HepG2 (cell line): ENCODE data around the gene TLR9. TPM values are rescaled to one million over a fixed set of nuclear protein-coding genes. Genes with fewer than 3 reads are reported as not detected.
A peak's percentile ranks its signal among the peaks of the same experiment; 100 is the strongest.

Source experiments
- ATAC-seq: fragments of 200-7000 bp; cut with Tn5 transposase; 3 replicates; pipeline ENCODE4 v1.9.1; 2020; ENCODE audit warnings: mild to moderate bottlenecking, moderate library complexity
- BruUV-seq: library from RNA; stranded (reverse); fragments of 400-500 nt; replicated peaks from 2 replicates; lab custom pipeline; 2021; lab: Mats Ljungman, UMichigan
- CTCF ChIA-PET: fragments of 300-600 bp; formaldehyde crosslinking; extraction: SDS; loops from one replicate; lab custom pipeline; 2021; ENCODE audit warnings: low total read pairs, inconsistent platforms, low intra/inter-chr PET ratio; lab: Yijun Ruan, JAX
- POLR2A ChIA-PET: fragments of 350-600 bp; sonication (Branson Sonifier 250); formaldehyde crosslinking; loops from one replicate; lab custom pipeline; 2020; ENCODE audit warnings: antibody characterized with exemption, inconsistent platforms; lab: Yijun Ruan, JAX
- DNase-seq: peaks from one replicate; pipeline ENCODE4 v3.0.0-alpha.2; 2015; ENCODE audit warnings: low spot score
- FAIRE-seq: peaks from 3 replicates; lab custom pipeline; 2011; peaks lifted over from hg19 to GRCh38; lab: Jason Lieb, UNC
- H2AFZ ChIP-seq: one replicate; pipeline ENCODE4 v1.6.1; 2011; ENCODE audit warnings: low read length, inconsistent platforms
- H3K27ac ChIP-seq: fragments of 300-600 bp; 3 replicates; pipeline ENCODE4 v1.8.0; 2011; ENCODE audit warnings: mixed run types, mild to moderate bottlenecking, mixed read lengths, low read length, inconsistent platforms; ENCODE audit not compliant: insufficient read depth; ENCODE audit errors: extremely low read length
- H3K27me3 ChIP-seq, 2 experiments: fragments of 200-600 bp in 1 of 2; 2 replicates in 1 of 2; 3 replicates in 1 of 2; pipeline versions ENCODE4 v1.6.0 to v1.8.0; 2011; ENCODE audit warnings: low read length in 2 of 2, mild to moderate bottlenecking in 2 of 2, moderate library complexity in 2 of 2, inconsistent platforms in 1 of 2; ENCODE audit not compliant: insufficient read depth in 2 of 2, control insufficient read depth in 1 of 2
- H3K36me3 ChIP-seq, 2 experiments: fragments of 200-600 bp in 1 of 2; replicated peaks in 1 of 2; 2 replicates in 1 of 2; 3 replicates in 1 of 2; pipeline versions ENCODE4 v1.5.1 to v1.8.0; 2011; ENCODE audit warnings: low read length in 2 of 2, inconsistent platforms in 1 of 2; ENCODE audit not compliant: insufficient read depth in 2 of 2, control insufficient read depth in 1 of 2
- H3K4me1 ChIP-seq: 2 replicates; pipeline ENCODE4 v1.5.1; 2012; ENCODE audit warnings: low read length, inconsistent platforms; ENCODE audit not compliant: insufficient read depth
- H3K4me2 ChIP-seq: 2 replicates; pipeline ENCODE4 v1.6.0; 2011; ENCODE audit warnings: low read depth, low read length, inconsistent platforms
- H3K4me3 ChIP-seq, 3 experiments: fragments of 200-600 bp in 1 of 3; sonication (generic), shearing (Covaris generic) in 1 of 3; replicated peaks in 1 of 3; 2 replicates each; pipeline ENCODE4 v1.5.1; 2011 to 2016; ENCODE audit warnings: low read length in 3 of 3, inconsistent platforms in 2 of 3, low read depth in 2 of 3, mild to moderate bottlenecking in 2 of 3, control low read depth in 1 of 3, mixed read lengths in 1 of 3; ENCODE audit not compliant: insufficient read depth in 1 of 3
- H3K79me2 ChIP-seq: one replicate; pipeline ENCODE4 v1.6.1; 2011; ENCODE audit warnings: low read length, inconsistent platforms; ENCODE audit not compliant: insufficient read depth
- H3K9ac ChIP-seq: 2 replicates; pipeline ENCODE4 v1.6.0; 2011; ENCODE audit warnings: mild to moderate bottlenecking, low read depth, low read length, inconsistent platforms; ENCODE audit not compliant: insufficient read depth
- H3K9me3 ChIP-seq: 2 replicates; pipeline ENCODE4 v1.5.1; 2012; ENCODE audit warnings: mild to moderate bottlenecking, low read length
- H4K20me1 ChIP-seq: 2 replicates; pipeline ENCODE4 v1.6.0; 2011; ENCODE audit warnings: inconsistent platforms, mild to moderate bottlenecking, low read length, moderate library complexity; ENCODE audit not compliant: insufficient read depth
- AGO2 ChIP-seq: fragments of 200-400 bp; formaldehyde crosslinking; optimal IDR thresholded peaks from 2 replicates; pipeline ENCODE3; 2017; ENCODE audit warnings: mild to moderate bottlenecking, low read depth, low read length, moderate library complexity
- BRCA1 ChIP-seq: sonication (generic); formaldehyde crosslinking; IDR thresholded peaks from 2 replicates; pipeline ENCODE4 v1.4.0; 2020; ENCODE audit warnings: missing genetic modification reagents
- GATAD2A ChIP-seq: IDR thresholded peaks from 2 replicates; pipeline ENCODE4 v1.6.1; 2016
- MAFK ChIP-seq, 2 experiments: IDR thresholded peaks in 1 of 2; conservative IDR thresholded peaks in 1 of 2; 2 replicates each; pipeline ENCODE4 v1.6.1; 2011; ENCODE audit warnings: improper control_type of control experiment in 2 of 2, low read length in 2 of 2
- TBP ChIP-seq: sonication (generic); formaldehyde crosslinking; IDR thresholded peaks from 2 replicates; pipeline ENCODE4 v1.5.0; 2020; ENCODE audit warnings: missing genetic modification reagents
- TCF7 ChIP-seq: sonication (generic); IDR thresholded peaks from 2 replicates; pipeline ENCODE4 v1.6.1; 2016; ENCODE audit warnings: antibody characterized with exemption, low read depth
- ZNF570 ChIP-seq: sonication (generic); formaldehyde crosslinking; IDR thresholded peaks from 2 replicates; pipeline ENCODE4 v1.4.0; 2020; ENCODE audit warnings: mild to moderate bottlenecking, missing genetic modification reagents, borderline replicate concordance
- ZNF674 ChIP-seq: sonication (generic); formaldehyde crosslinking; IDR thresholded peaks from 2 replicates; pipeline ENCODE4 v1.5.0; 2020; ENCODE audit warnings: low read depth, mild to moderate bottlenecking, missing genetic modification reagents
- ZNF678 ChIP-seq: sonication (generic); formaldehyde crosslinking; IDR thresholded peaks from 2 replicates; pipeline ENCODE4 v1.4.0; 2020; ENCODE audit warnings: mild to moderate bottlenecking, missing genetic modification reagents
- ZNF7 ChIP-seq: IDR thresholded peaks from 2 replicates; pipeline ENCODE4 v1.6.1; 2016; ENCODE audit warnings: missing biosample characterization, missing genetic modification reagents
- ZNF850 ChIP-seq: sonication (generic); formaldehyde crosslinking; conservative IDR thresholded peaks from 2 replicates; pipeline ENCODE4 v1.9.0; 2021; ENCODE audit warnings: mild to moderate bottlenecking, missing genetic modification reagents
- WGBS: methylation state at CpG from one replicate; pipeline ENCODE4 v1.1.6; 2017; ENCODE audit warnings: low lambda C conversion rate; 5-methylcytosine and 5-hydroxymethylcytosine counted together
- in situ Hi-C: cut with HindIII; loops from 2 replicates; pipeline ENCODE4 v1.10.0; 2017; ENCODE audit warnings: low pct_unique_long_range_greater_than_20kb; ENCODE audit not compliant: extremely low pct_ligation_motif_present
- intact Hi-C: fragments of 100-400 bp; cut with micrococcal nuclease; formaldehyde crosslinking; loops from one replicate; pipeline ENCODE4 v1.10.0; 2022; ENCODE audit not compliant: unreplicated experiment
- polyA plus RNA-seq, 8 experiments: library from polyadenylated mRNA; depleted of rRNA in 3 of 8; stranded (reverse) in 7 of 8; unstranded in 1 of 8; fragments of >200 nt; fragmentation: Illumina TruSeq in 4 of 8; extraction: Trizol in 4 of 8; gene quantifications; 2 replicates each; pipeline versions ENCODE4 v1.2.1 to v1.2.3, GENCODE V29; 2011 to 2016; ENCODE audit warnings: low read depth in 4 of 8, missing spikeins in 1 of 8, mixed read lengths in 1 of 8; ENCODE audit not compliant: insufficient read depth in 1 of 8
- total RNA-seq, 5 experiments: library from RNA; depleted of rRNA; stranded (reverse); fragments of >200 nt; fragmentation: Illumina TruSeq; extraction: Trizol; gene quantifications; 2 replicates each; pipeline ENCODE4 v1.2.3, GENCODE V29; 2016; ENCODE audit warnings: low read depth in 1 of 5
- TF ChIP-seq, protein P1 (sequence below): sonication (generic); formaldehyde crosslinking; IDR thresholded peaks from 2 replicates; pipeline ENCODE4 v1.4.0; 2020; ENCODE audit warnings: missing genetic modification reagents
- TF ChIP-seq, protein P2 (sequence below): IDR thresholded peaks from 2 replicates; pipeline ENCODE4 v1.6.1; 2016
- TF ChIP-seq, protein P3 (sequence below): sonication (generic); formaldehyde crosslinking; conservative IDR thresholded peaks from 2 replicates; pipeline ENCODE4 v1.8.0; 2022; ENCODE audit warnings: mild to moderate bottlenecking, moderate library complexity, missing genetic modification reagents
- TF ChIP-seq, protein P4 (sequence below), 2 experiments: sonication (generic) in 1 of 2; formaldehyde crosslinking in 1 of 2; IDR thresholded peaks; 2 replicates each; pipeline versions ENCODE4 v1.5.1 to v1.6.1; 2011 to 2020; ENCODE audit warnings: borderline replicate concordance in 1 of 2, low read depth in 1 of 2, low read length in 1 of 2, mild to moderate bottlenecking in 1 of 2, missing genetic modification reagents in 1 of 2, moderate library complexity in 1 of 2
- TF ChIP-seq, protein P5 (sequence below): IDR thresholded peaks from 2 replicates; pipeline ENCODE4 v1.6.1; 2012; ENCODE audit warnings: inconsistent platforms

Gene TLR9
- total and polyA plus RNA-seq, 2 of the 13 experiments (the other 11 are each of a cell fraction or from before 2014, with no cell fraction given) = not detected

DNA sequence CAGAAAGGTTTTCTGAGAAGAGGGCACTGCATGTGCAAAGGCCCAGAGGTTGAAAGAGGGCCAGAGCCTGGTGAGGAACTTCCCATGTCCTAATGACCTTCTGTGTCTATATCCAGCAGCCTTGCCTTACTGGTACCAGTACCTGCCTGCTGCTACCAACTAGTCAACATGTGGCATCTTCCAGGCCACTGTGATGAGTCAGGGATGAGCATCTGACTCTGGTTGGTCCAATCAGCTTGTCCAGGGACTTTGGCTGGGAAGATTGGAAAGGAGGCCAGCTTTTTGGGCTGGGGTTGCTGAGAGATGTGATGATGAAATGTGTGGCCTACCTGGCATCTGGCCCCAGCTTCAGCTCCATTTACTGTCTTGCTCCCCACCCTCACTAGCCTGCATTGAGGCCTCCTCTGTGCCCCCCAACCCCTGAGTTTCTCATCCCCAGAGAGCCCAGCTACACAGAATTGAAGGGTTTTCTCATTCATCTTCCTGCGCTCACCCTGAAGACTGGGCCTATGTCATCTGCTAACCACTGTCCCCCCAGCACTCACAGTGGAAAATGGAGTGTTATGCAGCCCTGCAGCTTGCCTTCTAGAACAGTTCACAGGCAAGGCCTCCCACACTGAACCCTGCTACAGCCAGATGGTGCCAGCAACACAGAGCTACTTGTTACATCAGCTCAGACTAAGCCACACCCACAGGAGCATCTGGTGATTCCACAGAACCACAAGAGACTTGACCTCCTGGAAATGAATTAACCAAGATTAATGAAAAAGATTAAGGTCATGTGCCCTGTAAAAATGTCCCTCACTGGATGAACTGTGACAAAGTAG is 14.8 kb upstream of the TLR9 start:
- Histone ChIP-seq H4K20me1 (peaks cover 13% of the 10 kb centered on the region; the same call in 1 of the 2 replicates), H3K79me2 (peaks cover 29% of the 10 kb centered on the region), H3K27me3 (no peaks in the 10 kb centered on the region; a peak in 1 of 5 replicates), H3K4me1 (peaks cover 65% of the 10 kb centered on the region), H2AFZ (no peak overlapping the region), H3K36me3 (no peaks in the 10 kb centered on the region), H3K27ac (no peak overlapping the region), H3K4me2 (peak overlapping the region; percentile 71), H3K4me3 (peak overlapping the region; percentile 79 to 100 (median 98); a peak in 5 of 6 replicates), H3K9me3 (no peaks in the 10 kb centered on the region), H3K9ac (peak overlapping the region; percentile 89; the same call in 1 of the 2 replicates)
- in situ Hi-C loops (no loop called here), intact Hi-C loops (no loop called here)
- FAIRE-seq (no peak), DNase-seq (peak; percentile 59), ATAC-seq (no peak)
- 100% methylated on average over 1 of the region's 1 CpG for WGBS
- POLR2A ChIA-PET = interaction anchor here (0.6 to 1.7 kb wide), 11 partner anchors 9 to 244 kb away, joined by 3 to 15 read pairs (median 4); partner anchors contain the start of genes GLYCTK, RPL29, TLR9 and WDR82
- BruUV-seq = no TSS peak
- CTCF ChIA-PET = no interaction called here
- TF ChIP-seq BRCA1 = no peak
- TF ChIP-seq, protein P1, sequence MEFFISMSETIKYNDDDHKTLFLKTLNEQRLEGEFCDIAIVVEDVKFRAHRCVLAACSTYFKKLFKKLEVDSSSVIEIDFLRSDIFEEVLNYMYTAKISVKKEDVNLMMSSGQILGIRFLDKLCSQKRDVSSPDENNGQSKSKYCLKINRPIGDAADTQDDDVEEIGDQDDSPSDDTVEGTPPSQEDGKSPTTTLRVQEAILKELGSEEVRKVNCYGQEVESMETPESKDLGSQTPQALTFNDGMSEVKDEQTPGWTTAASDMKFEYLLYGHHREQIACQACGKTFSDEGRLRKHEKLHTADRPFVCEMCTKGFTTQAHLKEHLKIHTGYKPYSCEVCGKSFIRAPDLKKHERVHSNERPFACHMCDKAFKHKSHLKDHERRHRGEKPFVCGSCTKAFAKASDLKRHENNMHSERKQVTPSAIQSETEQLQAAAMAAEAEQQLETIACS (CRISPR knock-in tag) = no peak
- no peak for TF ChIP-seq ZNF570 (CRISPR knock-in tag)
- no peak for TF ChIP-seq ZNF678
- TF ChIP-seq MAFK (conservative IDR thresholded peaks at IDR 0.05 in 1 of 2, IDR thresholded peaks at IDR 0.05 in 1 of 2; ENCODE audit: low read length in 2 of 2) = no peak
- TF ChIP-seq ZNF7 (CRISPR knock-in tag) = no peak
- TF ChIP-seq, protein P2, sequence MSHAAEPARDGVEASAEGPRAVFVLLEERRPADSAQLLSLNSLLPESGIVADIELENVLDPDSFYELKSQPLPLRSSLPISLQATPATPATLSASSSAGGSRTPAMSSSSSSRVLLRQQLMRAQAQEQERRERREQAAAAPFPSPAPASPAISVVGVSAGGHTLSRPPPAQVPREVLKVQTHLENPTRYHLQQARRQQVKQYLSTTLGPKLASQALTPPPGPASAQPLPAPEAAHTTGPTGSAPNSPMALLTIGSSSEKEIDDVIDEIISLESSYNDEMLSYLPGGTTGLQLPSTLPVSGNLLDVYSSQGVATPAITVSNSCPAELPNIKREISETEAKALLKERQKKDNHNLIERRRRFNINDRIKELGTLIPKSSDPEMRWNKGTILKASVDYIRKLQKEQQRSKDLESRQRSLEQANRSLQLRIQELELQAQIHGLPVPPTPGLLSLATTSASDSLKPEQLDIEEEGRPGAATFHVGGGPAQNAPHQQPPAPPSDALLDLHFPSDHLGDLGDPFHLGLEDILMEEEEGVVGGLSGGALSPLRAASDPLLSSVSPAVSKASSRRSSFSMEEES (CRISPR knock-in tag) = no peak
- no peak for TF ChIP-seq TCF7
- TF ChIP-seq GATAD2A = 0 out of 2 replicates have a peak, but pooled peaks have one; percentile 16
- TF ChIP-seq AGO2 = no peak
- TF ChIP-seq, protein P3, sequence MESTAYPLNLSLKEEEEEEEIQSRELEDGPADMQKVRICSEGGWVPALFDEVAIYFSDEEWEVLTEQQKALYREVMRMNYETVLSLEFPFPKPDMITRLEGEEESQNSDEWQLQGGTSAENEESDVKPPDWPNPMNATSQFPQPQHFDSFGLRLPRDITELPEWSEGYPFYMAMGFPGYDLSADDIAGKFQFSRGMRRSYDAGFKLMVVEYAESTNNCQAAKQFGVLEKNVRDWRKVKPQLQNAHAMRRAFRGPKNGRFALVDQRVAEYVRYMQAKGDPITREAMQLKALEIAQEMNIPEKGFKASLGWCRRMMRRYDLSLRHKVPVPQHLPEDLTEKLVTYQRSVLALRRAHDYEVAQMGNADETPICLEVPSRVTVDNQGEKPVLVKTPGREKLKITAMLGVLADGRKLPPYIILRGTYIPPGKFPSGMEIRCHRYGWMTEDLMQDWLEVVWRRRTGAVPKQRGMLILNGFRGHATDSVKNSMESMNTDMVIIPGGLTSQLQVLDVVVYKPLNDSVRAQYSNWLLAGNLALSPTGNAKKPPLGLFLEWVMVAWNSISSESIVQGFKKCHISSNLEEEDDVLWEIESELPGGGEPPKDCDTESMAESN (CRISPR knock-in tag) = peak; percentile 50; the same call in 1 of the 2 replicates
- no peak for TF ChIP-seq ZNF674
- TF ChIP-seq ZNF850 (CRISPR knock-in tag) = no peak
- TF ChIP-seq, protein P4, sequence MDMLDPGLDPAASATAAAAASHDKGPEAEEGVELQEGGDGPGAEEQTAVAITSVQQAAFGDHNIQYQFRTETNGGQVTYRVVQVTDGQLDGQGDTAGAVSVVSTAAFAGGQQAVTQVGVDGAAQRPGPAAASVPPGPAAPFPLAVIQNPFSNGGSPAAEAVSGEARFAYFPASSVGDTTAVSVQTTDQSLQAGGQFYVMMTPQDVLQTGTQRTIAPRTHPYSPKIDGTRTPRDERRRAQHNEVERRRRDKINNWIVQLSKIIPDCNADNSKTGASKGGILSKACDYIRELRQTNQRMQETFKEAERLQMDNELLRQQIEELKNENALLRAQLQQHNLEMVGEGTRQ (IDR thresholded peaks at IDR 0.05; ENCODE audit: low read depth, low read length) = no peak
- TF ChIP-seq, protein P4 (CRISPR knock-in tag; IDR thresholded peaks at IDR 0.05; ENCODE audit: borderline replicate concordance) = peak; percentile 28; the same call in 1 of the 2 replicates
- TF ChIP-seq, protein P5, sequence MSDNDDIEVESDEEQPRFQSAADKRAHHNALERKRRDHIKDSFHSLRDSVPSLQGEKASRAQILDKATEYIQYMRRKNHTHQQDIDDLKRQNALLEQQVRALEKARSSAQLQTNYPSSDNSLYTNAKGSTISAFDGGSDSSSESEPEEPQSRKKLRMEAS = no peak; the same call in 1 of the 2 replicates
- no peak for TF ChIP-seq TBP (CRISPR knock-in tag)
